K562 (cell line): ENCODE measurements around the gene PCBD1. TPM values are rescaled to one million over a fixed set of nuclear protein-coding genes. Genes with fewer than 3 reads are reported as not detected.

Experiments used
- FOXM1 ChIP-seq, 2 experiments: fragments of 450-650 bp in 1 of 2; sonication (generic) in 1 of 2; formaldehyde crosslinking in 1 of 2; IDR thresholded peaks; 2 replicates each; pipeline versions ENCODE4 v1.6.1 to v1.9.0; 2017 to 2022; ENCODE audit warnings: low read depth in 2 of 2, mild to moderate bottlenecking in 2 of 2, missing genetic modification reagents in 1 of 2, moderate library complexity in 1 of 2
- MYBL2 ChIP-seq, 2 experiments: fragments of 450-650 bp in 1 of 2; sonication (generic) in 1 of 2; formaldehyde crosslinking in 1 of 2; IDR thresholded peaks; 2 replicates each; pipeline versions ENCODE4 v1.6.1 to v1.8.1; 2017 to 2022; ENCODE audit warnings: borderline replicate concordance in 1 of 2, inconsistent platforms in 1 of 2, low read depth in 1 of 2, mild to moderate bottlenecking in 1 of 2, missing genetic modification reagents in 1 of 2, moderate library complexity in 1 of 2
- PHF21A ChIP-seq: fragments of 450-650 bp; IDR thresholded peaks from 2 replicates; pipeline ENCODE4 v1.6.1; 2017; ENCODE audit warnings: low read depth, borderline replicate concordance
- SFPQ ChIP-seq: fragments of 200-400 bp; formaldehyde crosslinking; IDR thresholded peaks from 2 replicates; pipeline ENCODE4 v1.6.1; 2017; ENCODE audit warnings: mild to moderate bottlenecking, low read depth, low read length, moderate library complexity
- SMAD1 ChIP-seq: fragments of 150-350 bp; IDR thresholded peaks from 2 replicates; pipeline ENCODE4 v1.6.1; 2014; ENCODE audit warnings: low read length, low read depth; ENCODE audit not compliant: partially characterized antibody
- SNAPC5 ChIP-seq: fragments of 250-450 bp; sonication (Bioruptor Pico); IDR thresholded peaks from 2 replicates; pipeline ENCODE4 v1.8.0; 2021; ENCODE audit warnings: moderate library complexity, mild to moderate bottlenecking, inconsistent platforms
- TARDBP ChIP-seq: fragments of 450-650 bp; IDR thresholded peaks from 2 replicates; pipeline ENCODE4 v1.6.1; 2016
- ZBTB12 ChIP-seq: fragments of 250-450 bp; sonication (Bioruptor Pico); IDR thresholded peaks from 2 replicates; pipeline ENCODE4 v1.4.0; 2020
- ZBTB26 ChIP-seq: fragments of 450-650 bp; formaldehyde crosslinking; IDR thresholded peaks from 2 replicates; pipeline ENCODE4 v1.4.0; 2022; ENCODE audit warnings: missing genetic modification characterization
- ZNF592 ChIP-seq: fragments of 450-650 bp; IDR thresholded peaks from 2 replicates; pipeline ENCODE4 v1.6.1; 2017; ENCODE audit warnings: antibody characterized with exemption, mild to moderate bottlenecking
- polyA plus RNA-seq, 8 experiments: library from polyadenylated mRNA; depleted of rRNA in 4 of 8; stranded (reverse) in 5 of 8; unstranded in 3 of 8; fragments of >200 nt; fragmentation: Nextera tagmentation in 2 of 8; fragmentation: Illumina TruSeq in 1 of 8; extraction: Ambion mirVana in 2 of 8; extraction: Trizol in 1 of 8; gene quantifications; 2 replicates each; pipeline versions ENCODE4 v1.2.1 to v1.2.3, GENCODE V29; 2011 to 2014; ENCODE audit warnings: inconsistent platforms in 1 of 8, missing spikeins in 1 of 8
- total RNA-seq, 7 experiments: library from RNA; depleted of rRNA in 6 of 7; stranded (reverse); fragments of >200 nt in 6 of 7; fragmentation: Illumina TruSeq in 2 of 7; extraction: Trizol in 2 of 7; gene quantifications; 2 replicates each; pipeline versions ENCODE4 v1.2.1 to v1.2.3, GENCODE V29; 2011 to 2021; ENCODE audit warnings: low replicate concordance in 1 of 7

Gene PCBD1
- total and polyA plus RNA-seq, 9 of the 15 experiments (the other 6 are each of a cell fraction or from before 2014, with no cell fraction given): 14.6 to 109 (median 57.0) TPM

- TF ChIP-seq ZNF592 (no peak; the same call in none of the 2 replicates), SNAPC5 (no peak), PHF21A (peak; percentile 100), ZBTB12 (no peak), SFPQ (no peak), TARDBP (peak; percentile 95), SMAD1 (no peak), FOXM1 (IDR thresholded peaks at IDR 0.05; ENCODE audit: low read depth) (no peak), FOXM1 (CRISPR knock-in tag; IDR thresholded peaks at IDR 0.05; ENCODE audit: low read depth) (0 out of 2 replicates have a peak, but pooled peaks have one; percentile 53), ZBTB26 (CRISPR knock-in tag) (no peak), MYBL2 (IDR thresholded peaks at IDR 0.05; ENCODE audit: low read depth) (no peak), MYBL2 (CRISPR knock-in tag; IDR thresholded peaks at IDR 0.05; ENCODE audit: borderline replicate concordance) (no peak)
Measured at GRCh38 chr10:70887804-70888800, at the start of gene PCBD1 (continued).
